K562 treated with DMSO at 1 percent for 24 hours (cell line): Measurements from ENCODE around the gene SKA1. TPM values are rescaled to one million over a fixed set of nuclear protein-coding genes. Genes with fewer than 3 reads are reported as not detected.

Experiments
- total RNA-seq: library from RNA; unstranded; fragments of 300-600 nt; gene quantifications from 2 replicates; pipeline ENCODE4 v1.2.3, GENCODE V29; 2022; ENCODE audit warnings: low read depth; ENCODE audit not compliant: insufficient read depth

The SKA1 gene, protein sequence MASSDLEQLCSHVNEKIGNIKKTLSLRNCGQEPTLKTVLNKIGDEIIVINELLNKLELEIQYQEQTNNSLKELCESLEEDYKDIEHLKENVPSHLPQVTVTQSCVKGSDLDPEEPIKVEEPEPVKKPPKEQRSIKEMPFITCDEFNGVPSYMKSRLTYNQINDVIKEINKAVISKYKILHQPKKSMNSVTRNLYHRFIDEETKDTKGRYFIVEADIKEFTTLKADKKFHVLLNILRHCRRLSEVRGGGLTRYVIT
- 12.9 and 17.0 TPM in 2 replicates for total RNA-seq

DNA sequence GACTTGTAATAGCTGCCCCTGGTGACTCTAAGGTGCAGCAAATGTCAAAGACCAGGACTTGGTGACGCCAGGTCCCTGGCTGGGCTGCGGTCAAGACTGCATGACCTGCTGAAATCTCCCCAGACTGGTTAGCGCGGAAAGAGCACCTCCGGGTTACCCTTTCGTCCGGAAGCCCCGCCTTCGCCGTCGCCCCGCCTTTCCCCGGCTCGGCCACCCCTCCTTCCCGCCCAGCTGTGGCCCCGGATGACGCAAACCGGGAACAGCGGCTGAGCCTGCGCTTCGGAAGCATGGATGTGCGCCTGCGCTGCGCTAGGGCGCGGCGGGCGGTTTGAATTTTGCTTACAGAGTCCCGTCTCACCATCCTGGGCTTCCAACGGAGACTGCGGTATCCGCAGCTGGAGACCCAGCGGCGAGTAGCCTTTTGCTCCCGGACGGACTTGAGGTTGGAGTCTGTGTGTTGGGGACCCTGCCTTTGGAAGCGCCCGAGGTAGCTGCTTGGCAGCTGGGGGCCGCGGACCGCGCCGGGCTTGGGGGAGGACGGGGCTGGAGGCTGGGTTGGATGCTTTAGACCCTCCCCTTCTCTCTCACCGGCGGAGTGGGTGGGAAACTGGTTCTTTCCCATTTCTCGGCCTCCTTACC, at the start of gene SKA1:
TSS of gene SKA1 (plus strand) at position 294 of the 639 bp plus-strand sequence. CDS start 785 bp downstream, outside the sequence.

Other genes starting within 250 kb of the SKA1 start
- 0.68 and 1.6 TPM in 2 replicates for gene MYO5B, start 179.9 kb upstream of the SKA1 start, total RNA-seq
- gene CFAP53, start 108.6 kb upstream of the SKA1 start, total RNA-seq = 0.82 and 1.1 TPM in 2 replicates
- gene MBD1, start 93.5 kb upstream of the SKA1 start, total RNA-seq = 46.0 and 47.2 TPM in 2 replicates
- gene CXXC1, start 87.4 kb upstream of the SKA1 start, total RNA-seq = 54.4 and 59.9 TPM in 2 replicates
- 0.13 TPM in 1 of 2 replicates, not detected in the other for gene MAPK4, start 185.0 kb downstream of the SKA1 start, total RNA-seq